K562 (cell line): ENCODE measurements around the gene GDF15. TPM values are rescaled to one million over a fixed set of nuclear protein-coding genes. Genes with fewer than 3 reads are reported as not detected.
A peak's percentile ranks its signal among the peaks of the same experiment; 100 is the strongest.

ENCODE experiments used
- ATF1 ChIP-seq, 2 experiments: fragments of 450-650 bp in 1 of 2; IDR thresholded peaks; 2 replicates each; pipeline ENCODE4 v1.6.1; 2016; ENCODE audit warnings: missing compliant biosample characterization in 1 of 2, missing genetic modification characterization in 1 of 2
- ATF7 ChIP-seq: fragments of 450-650 bp; IDR thresholded peaks from 2 replicates; pipeline ENCODE4 v1.7.1; 2014; ENCODE audit warnings: mild to moderate bottlenecking, moderate library complexity
- CBFA2T3 ChIP-seq: fragments of 450-650 bp; IDR thresholded peaks from 2 replicates; pipeline ENCODE4 v1.6.1; 2017
- CBX5 ChIP-seq: IDR thresholded peaks from 2 replicates; pipeline ENCODE4 v1.6.1; 2014; ENCODE audit warnings: low read depth, borderline replicate concordance
- CCNT2 ChIP-seq: IDR thresholded peaks from 2 replicates; pipeline ENCODE4 v1.6.1; 2011; ENCODE audit warnings: borderline replicate concordance, low read depth, mild to moderate bottlenecking, moderate library complexity, mixed read lengths, low read length; ENCODE audit not compliant: insufficient read length; ENCODE audit errors: extremely low read depth
- ETV5 ChIP-seq: sonication (generic); formaldehyde crosslinking; IDR thresholded peaks from 2 replicates; pipeline ENCODE4 v1.4.0; 2020; ENCODE audit warnings: low read depth, mild to moderate bottlenecking, missing genetic modification reagents
- LEF1 ChIP-seq: fragments of 450-650 bp; IDR thresholded peaks from 2 replicates; pipeline ENCODE4 v1.6.1; 2016; ENCODE audit warnings: mild to moderate bottlenecking
- NCOR1 ChIP-seq: fragments of 450-650 bp; IDR thresholded peaks from 2 replicates; pipeline ENCODE4 v1.6.1; 2016; ENCODE audit warnings: mild to moderate bottlenecking, moderate library complexity
- NFRKB ChIP-seq: fragments of 450-650 bp; IDR thresholded peaks from 2 replicates; pipeline ENCODE4 v1.6.1; 2016; ENCODE audit warnings: low read depth
- SAP30 ChIP-seq: fragments of 200-600 bp; sonication (generic); IDR thresholded peaks from 2 replicates; pipeline ENCODE4 v1.6.1; 2012; ENCODE audit warnings: borderline replicate concordance, low read depth, mild to moderate bottlenecking, moderate library complexity, low read length, control low read depth, inconsistent platforms; ENCODE audit not compliant: insufficient read depth, poor library complexity, severe bottlenecking
- SIX5 ChIP-seq, 2 experiments: IDR thresholded peaks; 2 replicates each; pipeline ENCODE4 v1.6.1; 2011; ENCODE audit warnings: low read length in 2 of 2, borderline replicate concordance in 1 of 2, low read depth in 1 of 2, mild to moderate bottlenecking in 1 of 2, moderate library complexity in 1 of 2; ENCODE audit not compliant: insufficient read depth in 1 of 2
- SMAD1 ChIP-seq: fragments of 150-350 bp; IDR thresholded peaks from 2 replicates; pipeline ENCODE4 v1.6.1; 2014; ENCODE audit warnings: low read length, low read depth; ENCODE audit not compliant: partially characterized antibody
- ZBTB11 ChIP-seq, 3 experiments: fragments of 200-800 bp in 1 of 3; fragments of 250-450 bp in 1 of 3; fragments of 450-650 bp in 1 of 3; sonication (Bioruptor Pico) in 1 of 3; sonication (Bioruptor generic) in 1 of 3; formaldehyde crosslinking in 1 of 3; IDR thresholded peaks; 2 replicates each; pipeline versions ENCODE4 v1.6.1 to v1.8.0; 2016 to 2022; ENCODE audit warnings: mild to moderate bottlenecking in 2 of 3, missing genetic modification characterization in 2 of 3, missing compliant biosample characterization in 1 of 3, moderate library complexity in 1 of 3
- ZBTB9 ChIP-seq: fragments of 450-650 bp; formaldehyde crosslinking; IDR thresholded peaks from 2 replicates; pipeline ENCODE4 v1.4.0; 2020; ENCODE audit warnings: mild to moderate bottlenecking, moderate library complexity
- polyA plus RNA-seq, 8 experiments: library from polyadenylated mRNA; depleted of rRNA in 4 of 8; stranded (reverse) in 5 of 8; unstranded in 3 of 8; fragments of >200 nt; fragmentation: Nextera tagmentation in 2 of 8; fragmentation: Illumina TruSeq in 1 of 8; extraction: Ambion mirVana in 2 of 8; extraction: Trizol in 1 of 8; gene quantifications; 2 replicates each; pipeline versions ENCODE4 v1.2.1 to v1.2.3, GENCODE V29; 2011 to 2014; ENCODE audit warnings: inconsistent platforms in 1 of 8, missing spikeins in 1 of 8
- total RNA-seq, 7 experiments: library from RNA; depleted of rRNA in 6 of 7; stranded (reverse); fragments of >200 nt in 6 of 7; fragmentation: Illumina TruSeq in 2 of 7; extraction: Trizol in 2 of 7; gene quantifications; 2 replicates each; pipeline versions ENCODE4 v1.2.1 to v1.2.3, GENCODE V29; 2011 to 2021; ENCODE audit warnings: low replicate concordance in 1 of 7
- TF ChIP-seq, protein P1 (sequence below): fragments of 200-800 bp; sonication (Bioruptor generic); IDR thresholded peaks from 2 replicates; pipeline ENCODE4 v1.6.1; 2017; ENCODE audit warnings: missing genetic modification characterization, missing compliant biosample characterization
- TF ChIP-seq, protein P2 (sequence below), 2 experiments: fragments of 250-450 bp in 1 of 2; fragments of 450-650 bp in 1 of 2; sonication (Bioruptor Pico) in 1 of 2; IDR thresholded peaks; 2 replicates each; pipeline versions ENCODE4 v1.6.1 to v1.8.0; 2016 to 2021; ENCODE audit warnings: mild to moderate bottlenecking in 2 of 2, moderate library complexity in 2 of 2, missing compliant biosample characterization in 1 of 2, missing genetic modification characterization in 1 of 2
- TF ChIP-seq, protein P3 (sequence below): fragments of 450-650 bp; formaldehyde crosslinking; IDR thresholded peaks from 2 replicates; pipeline ENCODE4 v1.4.0; 2020; ENCODE audit warnings: mild to moderate bottlenecking, moderate library complexity

Gene GDF15
- total and polyA plus RNA-seq, 9 of the 15 experiments (the other 6 are each of a cell fraction or from before 2014, with no cell fraction given): 2.3 to 82.4 (median 12.5) TPM

DNA sequence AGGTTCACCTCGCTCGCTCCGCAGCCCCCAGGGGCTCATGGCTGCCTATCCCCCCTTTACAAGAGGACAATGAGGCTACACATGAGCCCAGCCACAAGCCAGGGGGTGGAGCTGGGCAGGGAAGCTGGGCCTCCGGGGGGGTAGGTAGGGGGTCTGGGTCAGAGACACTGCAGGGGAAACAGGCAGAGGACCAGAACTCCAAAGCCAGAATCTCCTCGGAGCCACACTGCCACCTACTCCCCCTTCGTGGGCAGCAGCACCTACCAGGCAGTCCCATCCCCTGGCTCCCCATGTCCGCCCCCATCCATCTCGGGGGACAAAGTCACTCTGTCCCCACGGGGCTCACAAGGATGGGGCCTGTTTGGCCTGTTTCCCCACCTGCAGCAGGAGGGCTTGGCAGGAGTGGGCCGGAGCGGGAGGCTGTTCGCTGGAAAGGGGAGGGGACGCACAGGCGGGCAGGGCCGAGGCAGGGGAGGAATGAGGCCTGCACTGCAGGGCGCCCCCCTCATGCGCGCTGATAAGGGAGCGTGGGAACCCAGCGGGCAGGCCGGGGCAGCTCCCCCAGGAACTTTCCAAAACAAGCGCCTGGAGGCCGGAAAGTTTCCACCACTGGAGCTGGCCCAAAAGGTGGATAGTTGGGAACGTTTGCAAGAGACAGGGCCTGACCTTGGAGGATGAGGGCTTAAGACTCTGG, 52.5 kb downstream of the GDF15 start (continued):
- TF ChIP-seq ZBTB9 (CRISPR knock-in tag) (peak; percentile 82), CBFA2T3 (peak; percentile 80), ETV5 (CRISPR knock-in tag) (peak; percentile 59), CBX5 (no peak), ZBTB11 (CRISPR knock-in tag; IDR thresholded peaks at IDR 0.05) (peak in 1 of 3 experiments; percentile 47; a peak in 1 of 6 replicates), ATF1 (CRISPR knock-in tag; IDR thresholded peaks at IDR 0.05) (no peak), ATF1 (tag; IDR thresholded peaks at IDR 0.05) (peak; percentile 48), CCNT2 (peak; percentile 78), LEF1 (peak; percentile 33; the same call in 1 of the 2 replicates), NFRKB (no peak), SIX5 (IDR thresholded peaks at IDR 0.05; ENCODE audit: borderline replicate concordance in 1 of 2, insufficient read depth in 1 of 2, low read depth in 1 of 2, low read length in 2 of 2) (no peak), SMAD1 (no peak), ATF7 (0 out of 2 replicates have a peak, but pooled peaks have one; percentile 34), NCOR1 (peak; percentile 78), SAP30 (peak; percentile 45)
- TF ChIP-seq, protein P1, sequence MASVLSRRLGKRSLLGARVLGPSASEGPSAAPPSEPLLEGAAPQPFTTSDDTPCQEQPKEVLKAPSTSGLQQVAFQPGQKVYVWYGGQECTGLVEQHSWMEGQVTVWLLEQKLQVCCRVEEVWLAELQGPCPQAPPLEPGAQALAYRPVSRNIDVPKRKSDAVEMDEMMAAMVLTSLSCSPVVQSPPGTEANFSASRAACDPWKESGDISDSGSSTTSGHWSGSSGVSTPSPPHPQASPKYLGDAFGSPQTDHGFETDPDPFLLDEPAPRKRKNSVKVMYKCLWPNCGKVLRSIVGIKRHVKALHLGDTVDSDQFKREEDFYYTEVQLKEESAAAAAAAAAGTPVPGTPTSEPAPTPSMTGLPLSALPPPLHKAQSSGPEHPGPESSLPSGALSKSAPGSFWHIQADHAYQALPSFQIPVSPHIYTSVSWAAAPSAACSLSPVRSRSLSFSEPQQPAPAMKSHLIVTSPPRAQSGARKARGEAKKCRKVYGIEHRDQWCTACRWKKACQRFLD (CRISPR knock-in tag): peak; percentile 71; the same call in 1 of the 2 replicates
- TF ChIP-seq, protein P2, sequence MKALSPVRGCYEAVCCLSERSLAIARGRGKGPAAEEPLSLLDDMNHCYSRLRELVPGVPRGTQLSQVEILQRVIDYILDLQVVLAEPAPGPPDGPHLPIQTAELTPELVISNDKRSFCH (CRISPR knock-in tag; IDR thresholded peaks at IDR 0.05): no peak
- TF ChIP-seq, protein P2 (tag; IDR thresholded peaks at IDR 0.05): 0 out of 2 replicates have a peak, but pooled peaks have one; percentile 53
- TF ChIP-seq, protein P3, sequence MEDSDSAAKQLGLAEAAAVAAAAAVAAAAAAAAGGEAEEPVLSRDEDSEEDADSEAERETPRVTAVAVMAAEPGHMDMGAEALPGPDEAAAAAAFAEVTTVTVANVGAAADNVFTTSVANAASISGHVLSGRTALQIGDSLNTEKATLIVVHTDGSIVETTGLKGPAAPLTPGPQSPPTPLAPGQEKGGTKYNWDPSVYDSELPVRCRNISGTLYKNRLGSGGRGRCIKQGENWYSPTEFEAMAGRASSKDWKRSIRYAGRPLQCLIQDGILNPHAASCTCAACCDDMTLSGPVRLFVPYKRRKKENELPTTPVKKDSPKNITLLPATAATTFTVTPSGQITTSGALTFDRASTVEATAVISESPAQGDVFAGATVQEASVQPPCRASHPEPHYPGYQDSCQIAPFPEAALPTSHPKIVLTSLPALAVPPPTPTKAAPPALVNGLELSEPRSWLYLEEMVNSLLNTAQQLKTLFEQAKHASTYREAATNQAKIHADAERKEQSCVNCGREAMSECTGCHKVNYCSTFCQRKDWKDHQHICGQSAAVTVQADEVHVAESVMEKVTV (CRISPR knock-in tag): 0 out of 2 replicates have a peak, but pooled peaks have one; percentile 11
